Progenitor cell of endocrine pancreas (in vitro differentiated cells): ENCODE results near the gene MICALL1. TPM values are rescaled to one million over a fixed set of nuclear protein-coding genes. Genes with fewer than 3 reads are reported as not detected.

Experiments used
- DNase-seq: peaks from one replicate; pipeline ENCODE4 v3.0.0; 2021; ENCODE audit warnings: low spot score; ENCODE audit not compliant: unreplicated experiment
- H3K27ac Mint-ChIP-seq: 2 replicates; pipeline ENCODE4 v1.8.0; 2021; ENCODE audit warnings: mild to moderate bottlenecking, moderate library complexity, mixed read lengths
- H3K27me3 Mint-ChIP-seq: 2 replicates; pipeline ENCODE4 v1.8.0; 2021; ENCODE audit warnings: mixed read lengths
- H3K36me3 Mint-ChIP-seq: 2 replicates; pipeline ENCODE4 v1.8.0; 2022; ENCODE audit warnings: mixed read lengths; ENCODE audit not compliant: insufficient read depth
- H3K4me1 Mint-ChIP-seq: 2 replicates; pipeline ENCODE4 v1.8.0; 2021; ENCODE audit warnings: low read depth, mixed read lengths
- H3K4me3 Mint-ChIP-seq: 2 replicates; pipeline ENCODE4 v1.8.0; 2021; ENCODE audit warnings: low read depth, mild to moderate bottlenecking, moderate library complexity, mixed read lengths
- H3K9me3 Mint-ChIP-seq: 2 replicates; pipeline ENCODE4 v1.8.0; 2021; ENCODE audit warnings: low read depth, mixed read lengths
- CTCF ChIP-seq: fragments of 200-600 bp; sonication (generic); IDR thresholded peaks from one replicate; pipeline ENCODE4 v1.5.0; 2021; ENCODE audit warnings: antibody characterized with exemption, mild to moderate bottlenecking; ENCODE audit not compliant: unreplicated experiment
- total RNA-seq: library from RNA; stranded (reverse); gene quantifications from 2 replicates; pipeline ENCODE4 v1.2.1, GENCODE V29; 2021

MICALL1 gene
- total RNA-seq, 1 donor from 2014 or later = 42.8 TPM

- H3K4me1 Mint-ChIP-seq = peaks cover 2% of the 10 kb centered on the region
- peaks cover 2% of the 10 kb centered on the region for H3K36me3 Mint-ChIP-seq
- H3K27me3 Mint-ChIP-seq = peaks cover 40% of the 10 kb centered on the region
- peak within 1 kb of the TSS; percentile 38 for H3K4me3 Mint-ChIP-seq
- DNase-seq = no peak
- no peaks in the 10 kb centered on the region for H3K9me3 Mint-ChIP-seq
- no peak within 1 kb of the TSS for H3K27ac Mint-ChIP-seq
- no peak for TF ChIP-seq CTCF
These were observed 78.0 kb downstream of the MICALL1 start, which contains the start of gene SOX10 for GRCh38 chr22:37983860-37984791. TSS of gene SOX10 (minus strand) at chr22:37984555. CDS start at chr22:37983784, 771 bp downstream.

- Mint-ChIP-seq H3K4me1 (peaks cover 2% of the 10 kb centered on the region), H3K27ac (no peak overlapping the region), H3K4me3 (no peak overlapping the region)
These were observed 79.0 kb downstream of the MICALL1 start for GRCh38 chr22:37985050-37985585.

GRCh38 chr22:37985751-37986281 is 79.7 kb downstream of the MICALL1 start:
- H3K9me3 Mint-ChIP-seq = no peaks in the 10 kb centered on the region
- peaks cover 2% of the 10 kb centered on the region for H3K4me1 Mint-ChIP-seq
- H3K27ac Mint-ChIP-seq = no peak overlapping the region
- DNase-seq = no peak
- H3K36me3 Mint-ChIP-seq = peaks cover 2% of the 10 kb centered on the region
- no peak for TF ChIP-seq CTCF
- H3K4me3 Mint-ChIP-seq = no peak overlapping the region
- H3K27me3 Mint-ChIP-seq = peaks cover 40% of the 10 kb centered on the region

More at GRCh38 chr22:37985050-37985585, 79.0 kb downstream of the MICALL1 start:
- H3K36me3 Mint-ChIP-seq = peaks cover 2% of the 10 kb centered on the region
- TF ChIP-seq CTCF = no peak
- H3K9me3 Mint-ChIP-seq = no peaks in the 10 kb centered on the region
- peaks cover 40% of the 10 kb centered on the region for H3K27me3 Mint-ChIP-seq
- DNase-seq = no peak

- Mint-ChIP-seq H3K4me3 (no peak overlapping the region), H3K27me3 (peaks cover 35% of the 10 kb centered on the region), H3K4me1 (peaks cover 2% of the 10 kb centered on the region), H3K27ac (no peak overlapping the region), H3K9me3 (no peaks in the 10 kb centered on the region), H3K36me3 (peaks cover 2% of the 10 kb centered on the region)
- no peak for DNase-seq
- no peak for TF ChIP-seq CTCF
These were observed 80.3 kb downstream of the MICALL1 start for GRCh38 chr22:37986371-37986770.
